GM18951 (cell line): ENCODE measurements around the gene SPA17.

Experiments
- POLR2A ChIP-seq: IDR thresholded peaks from 4 replicates; pipeline ENCODE4 v1.6.1; 2011; ENCODE audit warnings: mild to moderate bottlenecking; ENCODE audit not compliant: insufficient read length, insufficient read depth; ENCODE audit errors: extremely low read depth
- in situ Hi-C: fragments of 300-500 bp; cut with MboI; formaldehyde crosslinking; loops from one replicate; pipeline ENCODE4 v1.12.0; 2022; ENCODE audit warnings: low sequenced_read_pairs, mixed read lengths, inconsistent platforms; ENCODE audit not compliant: unreplicated experiment

SPA17 gene

DNA sequence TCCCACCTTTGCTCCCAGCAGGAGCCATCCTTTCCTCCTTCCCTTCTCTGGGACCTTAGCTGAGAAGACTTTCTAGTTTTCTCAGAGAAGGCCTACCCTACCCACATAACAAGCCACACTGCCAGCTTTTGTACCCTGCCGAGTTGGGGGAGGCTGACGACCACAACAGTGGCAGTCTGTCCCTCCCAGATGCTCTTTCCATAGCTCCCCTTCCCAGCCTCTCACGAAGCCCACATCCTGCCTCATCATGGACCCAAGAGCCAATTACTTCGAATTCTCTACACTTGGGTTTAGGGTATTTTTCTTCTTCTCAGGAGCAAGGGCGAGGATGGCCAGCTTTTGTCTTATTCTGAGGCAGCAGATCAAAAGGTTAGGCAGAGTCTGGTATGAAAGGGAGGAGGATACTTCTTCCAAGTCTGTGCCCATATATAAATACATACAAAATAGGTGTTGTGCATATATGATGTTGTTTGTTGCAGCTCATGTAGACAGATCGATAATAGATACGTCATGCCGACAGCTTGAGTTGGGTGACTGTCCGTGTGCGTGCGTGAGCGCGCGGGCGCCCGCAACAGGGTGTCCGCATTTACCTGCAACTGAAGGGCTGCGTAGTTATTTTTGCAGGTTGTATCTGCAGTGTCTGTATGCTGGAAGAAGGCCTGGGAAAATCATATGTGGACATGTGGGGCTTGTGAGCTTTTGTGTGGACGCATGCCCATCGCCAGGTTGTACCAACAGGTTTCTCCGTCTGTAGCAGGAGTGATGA, 65.2 kb downstream of the SPA17 start:
- in situ Hi-C loops, result no loop called here
- no peak for TF ChIP-seq POLR2A

DNA sequence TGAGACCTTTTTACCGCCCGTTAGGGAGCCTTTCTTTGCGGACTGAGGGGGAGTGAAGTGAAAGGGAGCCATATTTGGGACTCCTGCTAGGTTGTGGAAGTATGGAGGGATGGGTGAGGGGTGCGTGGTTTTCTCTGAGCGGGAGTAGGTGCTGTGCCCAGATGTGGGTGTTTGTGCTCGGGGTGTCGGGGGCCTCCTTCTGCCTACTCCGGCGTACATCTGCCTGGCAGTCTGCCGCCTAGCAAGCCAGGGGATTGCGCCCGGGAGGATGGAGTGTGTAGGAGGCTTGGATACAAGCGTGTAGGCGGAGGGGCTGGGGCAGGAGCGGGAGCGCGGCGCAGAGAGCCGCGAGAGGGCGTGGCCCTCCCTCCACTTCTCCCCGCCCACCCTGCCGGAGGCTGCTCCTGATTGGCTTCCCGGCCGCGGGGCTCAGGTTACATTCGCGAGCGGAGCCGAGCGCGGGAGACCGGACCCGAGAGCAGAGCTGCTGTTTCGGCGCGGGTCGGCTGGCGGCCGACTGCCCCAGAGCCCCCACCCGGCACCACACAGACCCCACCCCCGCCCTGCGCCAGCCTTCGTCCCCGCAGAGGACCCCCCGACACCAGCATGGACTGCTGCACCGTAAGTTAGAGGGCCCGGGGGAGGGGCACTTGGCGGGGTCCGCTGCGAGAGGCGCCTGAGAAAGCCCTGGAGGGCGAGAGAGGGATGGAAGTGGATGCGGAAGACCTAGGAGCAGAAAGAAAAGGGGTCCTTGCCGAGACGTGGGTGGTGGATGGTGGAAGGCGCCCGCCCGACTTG, 66.0 kb downstream of the SPA17 start, which contains the start of gene NRGN:
Gene NRGN, plus strand, starts transcription at position 464 of the 798 bp plus-strand sequence. Its CDS starts 143 bp downstream, at position 607.
- peak; percentile 48 for TF ChIP-seq POLR2A
- in situ Hi-C loops, result no loop called here

- in situ Hi-C loops, result no loop called here
Measured at GRCh38 chr11:124740277-124740882, 66.7 kb downstream of the SPA17 start.

DNA sequence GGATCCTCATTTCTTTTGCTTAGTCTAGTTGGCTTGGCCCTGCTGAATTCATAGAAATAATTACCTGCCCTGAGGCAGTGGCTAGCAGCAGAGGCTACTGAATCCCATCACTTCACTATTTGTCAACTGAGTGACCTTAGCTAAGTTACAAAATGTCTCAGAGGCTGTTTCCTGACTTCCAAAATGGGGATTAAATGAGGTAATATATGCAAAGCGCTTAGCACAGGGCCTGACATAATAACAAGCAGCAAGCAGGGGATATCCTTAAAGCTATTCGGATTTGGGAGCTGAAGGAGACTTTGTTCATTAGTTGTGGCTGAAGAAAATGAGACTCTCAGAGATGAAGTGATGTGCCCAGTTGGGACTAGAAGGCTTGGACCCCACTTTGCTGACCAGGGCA, 68.9 kb downstream of the SPA17 start:
- in situ Hi-C loops, result no loop called here
- no peak for TF ChIP-seq POLR2A

More at GRCh38 chr11:124740277-124740882, 66.7 kb downstream of the SPA17 start:
- TF ChIP-seq POLR2A, result no peak

DNA sequence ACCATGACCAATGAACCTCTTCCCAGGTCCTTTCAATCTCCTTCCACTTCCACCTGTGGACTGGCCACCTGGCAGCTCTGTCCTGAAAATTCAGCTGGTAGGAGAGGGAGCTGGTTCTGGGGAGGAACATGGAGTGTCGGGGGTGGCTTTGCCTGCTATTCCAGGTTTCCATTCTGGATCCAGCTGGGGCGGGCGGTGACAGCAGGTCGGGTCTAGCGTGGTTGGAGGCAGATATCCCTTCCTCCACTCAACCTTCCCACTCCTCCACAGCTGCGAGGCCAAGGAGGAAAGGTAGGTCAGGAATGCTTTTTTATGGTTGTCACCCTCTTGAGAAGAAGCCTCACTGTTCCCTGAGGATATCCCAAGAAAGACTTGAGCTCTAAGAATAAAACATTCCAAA, 69.3 kb downstream of the SPA17 start:
- no peak for TF ChIP-seq POLR2A
- in situ Hi-C loops, result no loop called here

- in situ Hi-C loops, result no loop called here
- TF ChIP-seq POLR2A, result no peak
Measured at GRCh38 chr11:124745270-124745834, 71.6 kb downstream of the SPA17 start.

DNA sequence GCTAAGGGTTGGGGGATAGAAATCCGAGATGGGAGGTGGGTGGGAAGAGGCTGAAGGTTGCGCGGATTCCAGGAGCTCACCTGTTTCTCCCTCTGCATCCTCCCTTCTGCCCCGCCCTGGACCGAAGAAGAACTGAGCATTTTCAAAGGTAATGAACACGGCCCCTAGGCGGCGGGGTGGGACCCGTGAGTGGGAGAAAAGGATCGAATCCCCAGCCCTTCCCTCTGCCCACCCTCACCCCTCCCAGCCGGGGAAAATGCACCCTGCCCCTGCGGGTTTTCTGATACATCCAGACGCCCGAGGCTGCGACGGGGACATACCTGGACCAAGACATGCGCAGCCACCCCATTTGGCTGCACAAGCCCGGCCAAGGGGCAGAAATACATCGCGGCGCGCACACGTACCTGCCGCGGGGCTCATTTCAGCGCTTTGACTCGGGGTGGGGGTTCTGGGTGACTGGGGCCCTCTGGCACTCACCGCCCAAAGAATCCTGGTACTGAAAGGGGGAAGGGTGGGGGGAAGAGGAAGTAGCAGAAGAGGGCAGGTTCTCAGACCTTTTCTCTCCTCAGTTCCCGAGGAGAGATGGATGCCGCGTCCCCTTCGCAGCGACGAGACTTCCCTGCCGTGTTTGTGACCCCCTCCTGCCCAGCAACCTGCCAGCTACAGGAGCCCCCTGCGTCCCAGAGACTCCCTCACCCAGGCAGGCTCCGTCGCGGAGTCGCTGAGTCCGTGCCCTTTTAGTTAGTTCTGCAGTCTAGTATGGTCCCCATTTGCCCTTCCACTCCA, 72.3 kb downstream of the SPA17 start:
- no peak for TF ChIP-seq POLR2A
- in situ Hi-C loops, result no loop called here

DNA sequence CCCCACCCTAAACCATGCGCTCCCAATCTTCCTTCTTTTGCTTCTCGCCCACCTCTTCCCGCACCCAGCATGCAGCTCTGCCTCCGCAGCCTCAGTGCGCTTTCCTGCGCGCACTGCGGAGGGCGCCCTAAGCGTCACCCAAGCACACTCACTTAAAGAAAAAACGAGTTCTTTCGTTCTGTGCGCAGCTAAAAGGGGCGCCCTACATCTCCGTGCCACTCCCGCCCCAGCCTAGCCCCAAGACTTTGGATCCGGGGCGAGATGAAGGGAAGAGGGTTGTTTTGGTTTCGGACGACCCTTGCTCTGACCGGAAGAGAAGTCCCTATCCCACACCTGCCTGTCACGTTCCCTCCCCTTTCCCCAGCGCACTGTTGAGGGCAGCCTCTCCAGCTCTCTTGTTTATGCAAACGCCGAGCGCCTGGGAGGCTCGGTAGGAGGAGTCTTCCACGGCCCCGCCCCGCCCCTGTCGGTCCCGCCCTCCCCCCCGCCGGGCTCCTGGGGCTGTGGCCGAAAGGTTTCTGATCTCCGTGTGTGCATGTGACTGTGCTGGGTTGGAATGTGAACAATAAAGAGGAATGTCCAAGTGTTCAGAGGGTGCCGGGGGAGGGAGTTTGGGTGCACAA, 73.0 kb downstream of the SPA17 start:
- in situ Hi-C loops, result no loop called here
- TF ChIP-seq POLR2A, result peak; percentile 74
